ENCODE results near the gene PRDX6. TPM values are rescaled to one million over a fixed set of nuclear protein-coding genes. Genes with fewer than 3 reads are reported as not detected.

The PRDX6 gene
- total RNA-seq, 5 donors from 2014 or later (not counting 1 experiment from before 2014, with no cell fraction given) = 70.7 to 108 (median 98.3) TPM

GRCh38 chr1:173505391-173505790 is 28.3 kb downstream of the PRDX6 start:
- POLR2A ChIA-PET = no interaction called here
- Mint-ChIP-seq H3K27me3 (peaks cover 0 to 4% of the 10 kb centered on the region in 2 donors), H3K27ac (no peak overlapping the region), H3K9me3 (no peaks in the 10 kb centered on the region), H3K36me3 (no peaks in the 10 kb centered on the region), H3K4me1 (peaks cover 0 to 1% (median 0%) of the 10 kb centered on the region in 3 donors), H3K4me3 (no peak overlapping the region)
- Histone ChIP-seq H3K27me3 (replicated peaks in 1 of 2; ENCODE audit: control insufficient read depth in 2 of 2, extremely low read depth in 1 of 2, insufficient read depth in 2 of 2, low read length in 1 of 2) (no peaks in the 10 kb centered on the region), H3K9me3 (no peaks in the 10 kb centered on the region), H3K27ac (ENCODE audit: low read length) (no peak overlapping the region), H3K4me3 (ENCODE audit: control insufficient read depth in 1 of 2, extremely low read depth in 1 of 2, low read length in 1 of 2) (no peak overlapping the region), H3K4me1 (ENCODE audit: control insufficient read depth in 1 of 2, extremely low read depth in 1 of 2, insufficient read depth in 2 of 2, low read length in 2 of 2) (no peaks in the 10 kb centered on the region), H3K36me3 (ENCODE audit: control insufficient read depth in 2 of 2, extremely low read depth in 1 of 2, insufficient read depth in 1 of 2, low read length in 1 of 2) (no peaks in the 10 kb centered on the region)
- no peak for DNase-seq
- CTCF ChIA-PET = no interaction called here
- no peak for ATAC-seq (replicated peaks in 1 of 4)

GRCh38 chr1:173506437-173506836 is 29.3 kb downstream of the PRDX6 start:
- ATAC-seq (replicated peaks in 1 of 4) = no peak
- Histone ChIP-seq H3K36me3 (ENCODE audit: control insufficient read depth in 2 of 2, extremely low read depth in 1 of 2, insufficient read depth in 1 of 2, low read length in 1 of 2) (no peaks in the 10 kb centered on the region), H3K9me3 (no peaks in the 10 kb centered on the region), H3K4me3 (ENCODE audit: control insufficient read depth in 1 of 2, extremely low read depth in 1 of 2, low read length in 1 of 2) (no peak overlapping the region), H3K27ac (ENCODE audit: low read length) (no peak overlapping the region), H3K4me1 (ENCODE audit: control insufficient read depth in 1 of 2, extremely low read depth in 1 of 2, insufficient read depth in 2 of 2, low read length in 2 of 2) (no peaks in the 10 kb centered on the region), H3K27me3 (replicated peaks in 1 of 2; ENCODE audit: control insufficient read depth in 2 of 2, extremely low read depth in 1 of 2, insufficient read depth in 2 of 2, low read length in 1 of 2) (no peaks in the 10 kb centered on the region)
- Mint-ChIP-seq H3K4me3 (no peak overlapping the region), H3K36me3 (no peaks in the 10 kb centered on the region), H3K4me1 (peaks cover 0 to 1% (median 0%) of the 10 kb centered on the region in 3 donors), H3K9me3 (no peaks in the 10 kb centered on the region), H3K27me3 (peaks cover 0 to 4% of the 10 kb centered on the region in 2 donors), H3K27ac (no peak overlapping the region)
- DNase-seq = no peak
- ChIA-PET POLR2A (no interaction called here), CTCF (no interaction called here)
- WGBS (ENCODE audit: insufficient coverage) = 100% methylated on average over 3 of the region's 6 CpGs

- Mint-ChIP-seq H3K36me3 (no peaks in the 10 kb centered on the region), H3K27ac (no peak overlapping the region), H3K4me1 (peaks cover 0 to 1% (median 0%) of the 10 kb centered on the region in 3 donors), H3K27me3 (peaks cover 0 to 4% of the 10 kb centered on the region in 2 donors), H3K9me3 (no peaks in the 10 kb centered on the region), H3K4me3 (no peak overlapping the region)
- Histone ChIP-seq H3K27ac (ENCODE audit: low read length) (no peak overlapping the region), H3K36me3 (ENCODE audit: control insufficient read depth in 2 of 2, extremely low read depth in 1 of 2, insufficient read depth in 1 of 2, low read length in 1 of 2) (no peaks in the 10 kb centered on the region), H3K4me1 (ENCODE audit: control insufficient read depth in 1 of 2, extremely low read depth in 1 of 2, insufficient read depth in 2 of 2, low read length in 2 of 2) (no peaks in the 10 kb centered on the region), H3K9me3 (no peaks in the 10 kb centered on the region), H3K4me3 (ENCODE audit: control insufficient read depth in 1 of 2, extremely low read depth in 1 of 2, low read length in 1 of 2) (no peak overlapping the region), H3K27me3 (replicated peaks in 1 of 2; ENCODE audit: control insufficient read depth in 2 of 2, extremely low read depth in 1 of 2, insufficient read depth in 2 of 2, low read length in 1 of 2) (no peaks in the 10 kb centered on the region)
- ATAC-seq (replicated peaks in 1 of 4) (no peak), DNase-seq (no peak)
- ChIA-PET CTCF (no interaction called here), POLR2A (interaction anchor here in 1 of 2 donors (0.6 to 0.7 kb wide), 2 partner anchors 827 to 1092 kb away, joined by 3 to 4 read pairs; no protein-coding TSS in a partner anchor)
- 100% methylated on average over 1 of the region's 3 CpGs for WGBS (ENCODE audit: insufficient coverage)
Observed at GRCh38 chr1:173507205-173507846, 30.2 kb downstream of the PRDX6 start.

GRCh38 chr1:173507847-173508209 is 30.7 kb downstream of the PRDX6 start:
- H3K9me3 ChIP-seq = no peaks in the 10 kb centered on the region
- H3K27me3 ChIP-seq (replicated peaks in 1 of 2; ENCODE audit: control insufficient read depth in 2 of 2, extremely low read depth in 1 of 2, insufficient read depth in 2 of 2, low read length in 1 of 2) = no peaks in the 10 kb centered on the region
- POLR2A ChIA-PET = interaction anchor here in 1 of 2 donors (0.6 kb wide), 1 partner anchor 826 kb away, joined by 3 read pairs; no protein-coding TSS in a partner anchor
- H3K4me1 Mint-ChIP-seq = peaks cover 0 to 1% (median 0%) of the 10 kb centered on the region in 3 donors
- ATAC-seq (replicated peaks in 1 of 4) (no peak), DNase-seq (no peak)
- H3K36me3 ChIP-seq (ENCODE audit: control insufficient read depth in 2 of 2, extremely low read depth in 1 of 2, insufficient read depth in 1 of 2, low read length in 1 of 2) = no peaks in the 10 kb centered on the region
- H3K27me3 Mint-ChIP-seq = peaks cover 0 to 4% of the 10 kb centered on the region in 2 donors
- H3K36me3 Mint-ChIP-seq = no peaks in the 10 kb centered on the region
- H3K27ac Mint-ChIP-seq = no peak overlapping the region
- 90% methylated on average over 3 of the region's 3 CpGs for WGBS (ENCODE audit: insufficient coverage)
- CTCF ChIA-PET = no interaction called here
- no peak overlapping the region for H3K4me3 ChIP-seq (ENCODE audit: control insufficient read depth in 1 of 2, extremely low read depth in 1 of 2, low read length in 1 of 2)
- no peak overlapping the region for H3K4me3 Mint-ChIP-seq
- no peaks in the 10 kb centered on the region for H3K4me1 ChIP-seq (ENCODE audit: control insufficient read depth in 1 of 2, extremely low read depth in 1 of 2, insufficient read depth in 2 of 2, low read length in 2 of 2)
- H3K27ac ChIP-seq (ENCODE audit: low read length) = no peak overlapping the region
- H3K9me3 Mint-ChIP-seq = no peaks in the 10 kb centered on the region

- WGBS (ENCODE audit: insufficient coverage) = no CpG with 5 or more reads among the region's 2 CpGs
- ATAC-seq (replicated peaks in 1 of 4) (no peak), DNase-seq (no peak)
- ChIA-PET POLR2A (no interaction called here), CTCF (no interaction called here)
- Mint-ChIP-seq H3K27ac (no peak overlapping the region), H3K27me3 (peaks cover 0 to 4% of the 10 kb centered on the region in 2 donors), H3K36me3 (no peaks in the 10 kb centered on the region), H3K4me1 (peaks cover 0 to 1% (median 0%) of the 10 kb centered on the region in 3 donors), H3K4me3 (no peak overlapping the region), H3K9me3 (peaks cover under 1 to 3% (median under 1%) of the 10 kb centered on the region in 3 donors)
- Histone ChIP-seq H3K4me3 (ENCODE audit: control insufficient read depth in 1 of 2, extremely low read depth in 1 of 2, low read length in 1 of 2) (no peak overlapping the region), H3K27me3 (replicated peaks in 1 of 2; ENCODE audit: control insufficient read depth in 2 of 2, extremely low read depth in 1 of 2, insufficient read depth in 2 of 2, low read length in 1 of 2) (no peaks in the 10 kb centered on the region), H3K9me3 (no peaks in the 10 kb centered on the region), H3K27ac (ENCODE audit: low read length) (no peak overlapping the region), H3K4me1 (ENCODE audit: control insufficient read depth in 1 of 2, extremely low read depth in 1 of 2, insufficient read depth in 2 of 2, low read length in 2 of 2) (no peaks in the 10 kb centered on the region), H3K36me3 (ENCODE audit: control insufficient read depth in 2 of 2, extremely low read depth in 1 of 2, insufficient read depth in 1 of 2, low read length in 1 of 2) (no peaks in the 10 kb centered on the region)
Observed at GRCh38 chr1:173508541-173508940, 31.4 kb downstream of the PRDX6 start.

GRCh38 chr1:173509797-173510196 is 32.7 kb downstream of the PRDX6 start:
- Histone ChIP-seq H3K27me3 (replicated peaks in 1 of 2; ENCODE audit: control insufficient read depth in 2 of 2, extremely low read depth in 1 of 2, insufficient read depth in 2 of 2, low read length in 1 of 2) (no peaks in the 10 kb centered on the region), H3K27ac (ENCODE audit: low read length) (no peak overlapping the region), H3K36me3 (ENCODE audit: control insufficient read depth in 2 of 2, extremely low read depth in 1 of 2, insufficient read depth in 1 of 2, low read length in 1 of 2) (no peaks in the 10 kb centered on the region), H3K4me3 (ENCODE audit: control insufficient read depth in 1 of 2, extremely low read depth in 1 of 2, low read length in 1 of 2) (no peak overlapping the region), H3K4me1 (ENCODE audit: control insufficient read depth in 1 of 2, extremely low read depth in 1 of 2, insufficient read depth in 2 of 2, low read length in 2 of 2) (no peaks in the 10 kb centered on the region), H3K9me3 (no peaks in the 10 kb centered on the region)
- ATAC-seq (replicated peaks in 1 of 4) = no peak
- H3K27ac Mint-ChIP-seq = no peak overlapping the region
- peaks cover 0 to 2% of the 10 kb centered on the region in 2 donors for H3K27me3 Mint-ChIP-seq
- POLR2A ChIA-PET = interaction anchor here in 1 of 2 donors (0.6 kb wide), 1 partner anchor 1474 kb away, joined by 3 read pairs; no protein-coding TSS in a partner anchor
- CTCF ChIA-PET = interaction anchor here in 1 of 2 donors (0.6 kb wide), 1 partner anchor 31 kb away, joined by 3 read pairs; no protein-coding TSS in a partner anchor
- peaks cover 0 to 1% (median 0%) of the 10 kb centered on the region in 3 donors for H3K4me1 Mint-ChIP-seq
- DNase-seq = no peak
- no peaks in the 10 kb centered on the region for H3K36me3 Mint-ChIP-seq
- WGBS (ENCODE audit: insufficient coverage) = 60% methylated on average over 1 of the region's 1 CpG
- H3K4me3 Mint-ChIP-seq = no peak overlapping the region
- peaks cover 6 to 9% (median 6%) of the 10 kb centered on the region in 3 donors for H3K9me3 Mint-ChIP-seq

All from T-cell (primary cell).